CD4-positive, alpha-beta T cell treated with Interleukin-12 subunit alpha and Interleukin-12 subunit beta, for 1 hour (primary cell): ENCODE data around the gene ARHGAP23.

Experiments used
- DNase-seq: peaks from one replicate; pipeline ENCODE4 v3.0.0-alpha.2; 2020

Gene ARHGAP23, protein sequence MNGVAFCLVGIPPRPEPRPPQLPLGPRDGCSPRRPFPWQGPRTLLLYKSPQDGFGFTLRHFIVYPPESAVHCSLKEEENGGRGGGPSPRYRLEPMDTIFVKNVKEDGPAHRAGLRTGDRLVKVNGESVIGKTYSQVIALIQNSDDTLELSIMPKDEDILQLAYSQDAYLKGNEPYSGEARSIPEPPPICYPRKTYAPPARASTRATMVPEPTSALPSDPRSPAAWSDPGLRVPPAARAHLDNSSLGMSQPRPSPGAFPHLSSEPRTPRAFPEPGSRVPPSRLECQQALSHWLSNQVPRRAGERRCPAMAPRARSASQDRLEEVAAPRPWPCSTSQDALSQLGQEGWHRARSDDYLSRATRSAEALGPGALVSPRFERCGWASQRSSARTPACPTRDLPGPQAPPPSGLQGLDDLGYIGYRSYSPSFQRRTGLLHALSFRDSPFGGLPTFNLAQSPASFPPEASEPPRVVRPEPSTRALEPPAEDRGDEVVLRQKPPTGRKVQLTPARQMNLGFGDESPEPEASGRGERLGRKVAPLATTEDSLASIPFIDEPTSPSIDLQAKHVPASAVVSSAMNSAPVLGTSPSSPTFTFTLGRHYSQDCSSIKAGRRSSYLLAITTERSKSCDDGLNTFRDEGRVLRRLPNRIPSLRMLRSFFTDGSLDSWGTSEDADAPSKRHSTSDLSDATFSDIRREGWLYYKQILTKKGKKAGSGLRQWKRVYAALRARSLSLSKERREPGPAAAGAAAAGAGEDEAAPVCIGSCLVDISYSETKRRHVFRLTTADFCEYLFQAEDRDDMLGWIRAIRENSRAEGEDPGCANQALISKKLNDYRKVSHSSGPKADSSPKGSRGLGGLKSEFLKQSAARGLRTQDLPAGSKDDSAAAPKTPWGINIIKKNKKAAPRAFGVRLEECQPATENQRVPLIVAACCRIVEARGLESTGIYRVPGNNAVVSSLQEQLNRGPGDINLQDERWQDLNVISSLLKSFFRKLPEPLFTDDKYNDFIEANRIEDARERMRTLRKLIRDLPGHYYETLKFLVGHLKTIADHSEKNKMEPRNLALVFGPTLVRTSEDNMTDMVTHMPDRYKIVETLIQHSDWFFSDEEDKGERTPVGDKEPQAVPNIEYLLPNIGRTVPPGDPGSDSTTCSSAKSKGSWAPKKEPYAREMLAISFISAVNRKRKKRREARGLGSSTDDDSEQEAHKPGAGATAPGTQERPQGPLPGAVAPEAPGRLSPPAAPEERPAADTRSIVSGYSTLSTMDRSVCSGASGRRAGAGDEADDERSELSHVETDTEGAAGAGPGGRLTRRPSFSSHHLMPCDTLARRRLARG (N-terminal part only)

DNA sequence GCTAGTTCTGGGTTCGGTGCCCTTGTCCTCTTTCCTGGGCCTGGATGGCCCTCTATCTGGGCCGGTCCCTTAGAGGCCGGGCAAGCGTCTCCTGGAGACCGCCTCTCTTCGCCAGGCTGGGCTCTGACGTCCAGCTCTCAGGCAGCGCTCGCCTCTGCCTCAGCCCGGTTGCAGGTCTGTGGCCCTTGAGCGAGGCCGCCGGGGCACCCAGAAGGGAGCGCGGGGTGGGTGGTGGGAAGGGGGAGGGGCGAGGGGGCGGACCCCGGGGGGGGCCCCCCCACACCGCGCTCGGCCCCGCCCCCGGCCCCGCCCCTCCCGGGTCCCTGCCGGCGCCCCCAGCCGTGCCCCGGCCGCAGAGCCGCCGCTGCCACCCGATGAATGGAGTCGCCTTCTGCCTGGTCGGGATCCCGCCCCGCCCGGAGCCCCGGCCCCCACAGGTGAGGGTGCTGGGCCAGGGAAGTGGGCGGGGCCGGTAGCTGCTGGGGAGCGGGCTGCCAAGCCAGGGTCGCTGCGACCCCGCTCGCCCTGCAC lies at the start of gene ARHGAP23:
TSS of gene ARHGAP23 (plus strand) at position 353 of the 531 bp plus-strand sequence. CDS start at position 375, 22 bp downstream.
- peak; percentile 50 for DNase-seq

DNA sequence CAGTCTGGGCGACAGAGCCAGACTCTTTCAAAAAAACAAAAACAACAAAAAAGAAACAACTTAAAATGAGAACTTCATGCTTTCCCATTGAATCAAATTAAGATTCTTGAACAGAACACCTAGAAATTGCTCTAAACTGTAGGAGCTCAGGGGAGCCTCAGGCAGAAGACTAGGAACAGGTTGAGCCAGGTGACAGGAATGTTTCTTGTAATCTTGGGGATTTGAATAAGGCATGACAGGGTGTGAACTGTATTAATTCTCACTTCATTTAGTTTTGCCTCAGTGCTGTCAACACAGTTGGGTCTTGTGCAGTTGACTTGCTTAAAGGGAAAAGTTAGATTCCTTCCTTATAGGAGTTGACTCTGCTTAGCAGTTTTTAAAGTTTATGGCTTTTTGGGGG lies 48.8 kb upstream of the ARHGAP23 start:
- DNase-seq = no peak

DNA sequence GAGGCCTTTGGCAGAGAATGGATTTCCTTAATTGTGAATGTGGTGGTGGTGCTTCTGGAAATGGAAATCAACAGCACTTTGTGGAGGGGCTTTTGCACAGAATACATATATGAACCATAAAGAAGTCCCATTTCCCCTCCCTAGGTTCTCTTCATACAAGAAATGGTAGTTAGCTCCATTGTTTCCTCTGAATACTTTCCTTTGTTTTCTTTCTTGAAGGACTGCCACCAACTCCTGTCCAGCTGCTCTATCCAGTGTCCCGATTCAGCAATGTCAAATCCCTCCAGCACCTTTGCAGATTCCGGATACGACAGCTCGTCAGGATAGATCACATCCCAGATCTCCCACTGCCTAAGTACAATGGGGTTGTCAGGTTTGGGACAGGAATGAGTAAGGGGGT lies 33.2 kb upstream of the ARHGAP23 start:
- no peak for DNase-seq

DNA sequence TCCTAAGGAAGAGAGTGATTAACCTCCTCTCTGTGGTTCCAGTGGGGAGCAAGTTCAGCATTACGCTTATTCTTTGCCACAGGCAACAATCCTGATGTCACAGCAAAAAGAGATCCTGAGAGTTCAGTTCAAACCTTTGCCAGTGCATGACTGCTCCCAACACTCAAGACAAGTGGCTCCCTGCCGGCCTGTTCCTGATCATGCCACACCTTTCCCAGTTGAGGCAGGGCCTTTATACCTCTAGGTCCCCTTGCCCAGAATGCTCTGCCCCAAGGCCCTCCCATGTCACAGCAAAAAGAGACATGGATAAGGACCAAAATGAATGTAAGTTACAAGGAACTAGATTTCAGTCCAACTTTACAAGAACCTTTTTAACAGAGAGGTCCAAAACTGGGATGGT lies 31.0 kb upstream of the ARHGAP23 start:
- no peak for DNase-seq

DNA sequence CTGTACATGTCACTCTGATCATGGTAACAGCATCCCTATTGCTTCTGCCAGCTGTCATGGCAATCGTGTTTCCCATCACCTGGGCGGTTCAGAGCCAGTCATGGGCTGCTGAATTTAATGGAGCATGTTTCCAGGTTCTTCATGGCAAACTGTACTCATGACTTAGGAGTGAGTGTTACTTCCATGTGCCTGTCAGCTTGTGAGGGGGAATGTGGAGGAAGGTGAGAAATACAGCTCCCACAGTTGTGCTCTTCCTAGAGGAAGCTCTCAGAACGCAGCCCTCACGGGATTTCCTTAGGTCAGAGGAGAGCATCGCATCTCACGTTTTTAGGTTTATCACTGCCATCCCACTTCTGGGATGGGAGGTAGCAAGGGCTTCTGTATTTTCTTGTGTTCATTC lies 28.0 kb upstream of the ARHGAP23 start:
- no peak for DNase-seq

DNA sequence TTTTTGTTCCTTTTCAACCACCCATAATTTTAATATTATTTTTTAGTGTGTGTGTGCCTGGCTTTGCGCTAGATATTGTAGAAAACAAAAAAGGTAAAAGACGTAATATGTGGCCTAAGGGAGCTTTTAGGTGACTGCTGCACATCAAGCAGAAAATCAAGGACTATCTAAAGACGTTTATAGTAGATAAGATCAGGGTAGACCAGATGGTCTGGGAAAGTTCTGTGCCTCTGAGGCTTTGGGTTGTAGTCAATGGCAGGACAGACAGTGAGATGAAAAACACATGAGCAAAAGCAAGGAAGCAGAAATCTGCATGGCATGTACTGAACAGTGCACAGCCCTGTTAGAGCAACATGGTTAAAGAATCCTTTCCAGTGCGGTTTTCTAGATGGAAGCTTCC lies 26.8 kb upstream of the ARHGAP23 start:
- no peak for DNase-seq

DNA sequence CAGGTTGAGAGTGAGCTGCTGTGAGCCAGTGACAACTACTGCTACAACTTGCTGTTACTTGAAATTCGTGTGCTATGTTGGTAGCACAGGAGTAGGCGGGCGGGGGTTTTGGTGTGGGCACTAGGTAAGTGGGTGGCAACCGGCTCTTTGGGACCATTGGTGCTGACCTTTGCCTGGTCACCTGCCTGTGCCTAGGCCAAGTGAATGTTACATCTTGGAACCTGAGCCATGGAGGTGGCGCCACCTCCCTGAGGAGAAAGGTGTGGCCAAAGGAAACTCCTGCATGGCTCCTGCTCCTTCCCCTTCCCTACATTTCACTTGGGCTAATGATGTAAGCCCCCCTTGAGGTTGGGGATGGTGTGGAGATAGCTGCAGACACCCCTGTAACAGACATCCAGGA lies 25.4 kb upstream of the ARHGAP23 start:
- DNase-seq = no peak

DNA sequence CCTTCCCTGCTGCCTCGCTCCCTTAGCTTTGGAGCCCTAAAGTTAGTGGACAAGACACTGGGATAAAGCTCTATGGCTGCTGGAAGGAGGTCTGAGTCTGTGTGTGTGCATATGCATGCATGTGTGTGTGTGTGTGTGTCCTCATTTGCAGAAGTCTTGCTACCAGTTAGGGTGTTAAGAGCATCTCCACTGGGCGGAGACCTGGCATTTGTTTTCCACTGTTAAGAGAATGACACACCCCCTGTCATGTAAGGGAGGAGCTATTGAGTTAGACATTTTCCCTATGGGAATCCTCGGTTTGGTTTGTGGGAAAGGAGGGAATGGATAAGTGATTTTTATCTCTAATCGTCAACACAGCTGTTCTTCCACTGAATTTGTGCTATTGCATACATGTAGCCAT lies 24.8 kb upstream of the ARHGAP23 start:
- no peak for DNase-seq

DNA sequence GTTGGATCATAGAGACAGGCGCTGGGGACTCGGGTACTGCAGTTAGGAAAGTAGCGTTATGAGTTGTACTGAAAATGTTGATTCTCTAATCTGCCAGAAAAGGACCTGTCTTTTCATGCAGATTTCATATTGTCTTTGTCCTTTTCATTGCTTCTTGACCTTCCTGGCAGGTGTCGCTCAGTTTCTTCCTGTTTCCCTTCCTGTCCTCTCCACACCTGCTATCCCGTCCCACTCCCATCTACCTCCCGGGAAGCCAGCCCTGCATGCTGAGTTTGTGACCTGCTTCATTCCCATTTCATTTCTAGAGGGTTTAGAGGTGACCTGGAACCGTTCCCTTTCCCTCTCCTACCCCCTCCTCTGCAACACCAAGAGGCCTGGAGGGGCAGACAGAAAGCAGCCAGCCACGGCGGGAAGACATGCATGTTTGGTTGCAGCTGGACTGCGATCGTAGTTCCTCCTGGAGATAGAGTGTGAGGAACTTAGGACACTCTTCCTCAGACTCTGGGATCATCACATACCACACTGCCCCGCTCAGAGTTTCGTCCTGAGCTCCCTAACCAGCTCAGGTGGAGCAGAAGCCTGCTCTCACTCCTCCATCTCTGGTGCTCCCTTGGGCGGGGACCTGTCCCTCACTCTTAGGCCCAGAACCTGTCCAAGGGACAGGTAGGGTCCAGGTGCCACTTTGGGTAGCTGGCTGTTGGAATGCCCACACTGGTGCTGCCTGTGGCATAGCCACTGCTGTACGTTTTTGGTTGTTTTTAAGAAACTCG lies 23.9 kb upstream of the ARHGAP23 start:
- DNase-seq = no peak

DNA sequence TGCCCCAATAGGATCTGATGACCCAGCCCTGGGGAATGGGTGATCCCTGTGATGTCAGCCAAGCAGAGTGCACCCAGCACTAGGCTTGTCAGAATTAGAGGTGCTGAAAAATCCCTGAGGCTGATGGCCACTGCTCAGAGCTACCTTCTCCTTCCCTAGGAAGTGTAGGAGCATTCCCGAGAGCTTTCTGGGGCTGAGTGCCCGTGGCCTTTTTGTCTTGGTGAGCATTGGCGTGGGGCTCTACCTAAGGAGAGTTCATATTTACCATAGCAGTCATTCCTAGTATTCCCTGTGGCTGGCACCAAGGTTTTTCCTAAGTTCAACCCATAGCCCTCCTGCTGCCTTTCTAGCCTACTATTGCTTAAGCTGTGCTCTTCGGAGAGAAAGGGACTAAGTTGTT lies 22.6 kb upstream of the ARHGAP23 start:
- no peak for DNase-seq

DNA sequence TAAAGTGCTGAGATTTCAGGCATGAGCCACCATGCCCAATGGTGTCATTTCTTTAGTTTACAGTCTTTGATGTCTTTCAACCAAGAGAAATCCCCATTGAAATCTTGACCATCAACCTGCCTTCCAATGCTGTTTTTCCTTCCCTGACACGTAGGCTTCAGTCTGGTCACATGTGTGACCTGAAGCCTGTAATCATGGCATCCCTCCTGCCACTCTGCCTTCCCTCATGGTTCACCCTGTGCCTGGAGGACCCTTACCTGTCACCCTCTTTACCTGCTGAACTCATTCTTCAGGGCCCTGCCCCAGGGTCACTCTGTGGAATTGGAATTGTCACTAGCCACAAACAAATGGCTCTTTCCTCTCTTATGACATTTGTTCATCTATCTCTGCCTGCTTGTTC lies 18.1 kb upstream of the ARHGAP23 start:
- no peak for DNase-seq

DNA sequence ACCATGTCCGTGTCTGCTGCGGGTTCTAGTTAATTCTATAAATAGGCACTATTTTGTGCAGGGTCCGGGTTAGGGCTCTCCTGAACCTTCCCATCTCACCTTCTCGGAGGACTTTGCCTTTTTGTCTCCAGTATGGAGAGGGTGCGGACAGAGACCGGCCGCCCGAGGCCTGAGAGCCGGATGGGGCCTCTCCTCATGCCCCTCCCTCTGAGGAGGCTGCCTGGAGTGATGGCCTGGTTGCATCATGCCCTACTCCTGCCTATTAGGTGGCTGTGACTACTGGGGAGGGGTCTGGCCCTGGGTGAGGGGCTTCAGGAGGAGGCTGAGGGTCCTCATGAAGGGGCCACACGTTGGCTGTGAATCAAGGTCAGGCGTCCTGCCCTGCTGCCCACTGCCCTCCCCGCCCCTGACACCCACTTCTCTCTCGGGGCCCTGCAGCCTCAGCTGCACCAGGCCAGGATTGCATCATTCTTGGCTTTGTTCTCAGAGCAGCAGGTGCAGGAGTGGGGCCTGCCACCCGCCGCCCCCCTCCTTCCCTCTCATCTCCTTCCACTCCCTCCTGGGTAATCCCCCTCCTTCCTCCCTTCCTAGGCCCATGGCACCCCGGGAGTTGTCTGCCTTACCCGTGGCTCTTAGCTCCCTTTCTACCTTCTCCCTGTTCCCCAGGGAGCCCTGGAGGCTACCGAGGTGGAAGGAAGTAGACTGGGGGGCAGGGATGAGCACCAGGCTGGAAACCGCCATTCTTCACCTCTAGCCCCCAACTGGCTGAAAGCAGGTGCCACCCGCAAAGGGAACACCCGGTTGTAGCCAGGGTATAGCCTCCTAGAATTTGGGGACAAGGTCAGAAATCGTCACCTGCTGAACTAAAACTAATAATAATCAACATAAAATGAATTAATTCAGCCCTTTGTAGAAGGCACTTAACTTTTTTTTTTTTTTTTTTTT lies 12.7 kb upstream of the ARHGAP23 start:
- DNase-seq = no peak

DNA sequence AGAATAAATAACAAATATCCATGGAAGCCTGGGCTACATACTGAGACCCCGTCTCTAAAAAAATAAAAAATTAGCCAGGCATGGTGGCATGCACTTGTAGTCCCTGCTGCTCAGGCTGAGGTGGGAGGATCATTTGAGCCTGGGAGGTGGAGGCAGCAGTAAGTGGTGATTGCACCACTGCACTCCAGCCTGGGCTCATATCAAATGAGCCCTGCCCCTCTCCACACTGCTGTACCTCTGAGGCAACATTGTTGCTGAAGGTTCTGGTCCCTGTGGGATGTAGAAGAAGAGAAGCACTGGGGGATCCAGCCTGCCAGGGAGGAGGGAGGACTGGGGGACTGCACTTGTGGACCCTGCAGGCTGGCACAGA lies 11.4 kb upstream of the ARHGAP23 start:
- DNase-seq = no peak

DNA sequence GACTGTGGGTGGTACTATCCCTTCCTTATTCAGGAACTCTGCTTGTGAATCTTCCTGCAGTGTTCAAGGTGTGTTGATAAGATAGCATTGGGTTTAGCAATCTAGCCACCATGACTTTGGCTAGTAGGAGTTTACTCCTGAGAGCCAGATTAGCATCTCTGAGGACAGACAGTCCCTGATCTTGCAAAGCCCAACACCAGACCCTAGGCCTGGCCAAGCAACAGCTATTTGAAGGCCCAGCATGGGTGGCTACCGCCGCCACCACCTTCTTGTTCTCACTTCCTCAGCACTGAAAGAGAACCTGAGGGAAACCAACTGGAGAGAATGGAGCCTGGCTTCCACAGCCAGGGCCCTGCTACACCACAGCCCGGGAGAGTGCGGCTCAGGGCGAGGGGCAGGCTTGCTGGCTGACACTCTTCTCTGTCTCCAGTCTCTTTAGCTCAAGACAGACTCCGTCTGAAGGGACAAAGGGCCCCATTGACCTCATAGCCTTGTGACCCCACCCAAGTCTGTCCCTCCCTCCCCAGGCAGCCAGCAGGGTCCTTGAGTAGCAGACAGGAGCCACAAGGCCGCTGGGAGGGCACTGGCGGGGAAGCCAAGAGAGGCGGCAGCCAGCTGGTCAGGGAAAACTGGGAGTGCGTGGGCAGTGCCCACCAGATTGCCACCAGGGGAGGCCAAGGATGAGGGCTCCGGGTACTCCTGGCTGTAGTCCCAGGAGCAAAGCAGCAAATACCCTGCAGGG lies 10.9 kb upstream of the ARHGAP23 start:
- no peak for DNase-seq

DNA sequence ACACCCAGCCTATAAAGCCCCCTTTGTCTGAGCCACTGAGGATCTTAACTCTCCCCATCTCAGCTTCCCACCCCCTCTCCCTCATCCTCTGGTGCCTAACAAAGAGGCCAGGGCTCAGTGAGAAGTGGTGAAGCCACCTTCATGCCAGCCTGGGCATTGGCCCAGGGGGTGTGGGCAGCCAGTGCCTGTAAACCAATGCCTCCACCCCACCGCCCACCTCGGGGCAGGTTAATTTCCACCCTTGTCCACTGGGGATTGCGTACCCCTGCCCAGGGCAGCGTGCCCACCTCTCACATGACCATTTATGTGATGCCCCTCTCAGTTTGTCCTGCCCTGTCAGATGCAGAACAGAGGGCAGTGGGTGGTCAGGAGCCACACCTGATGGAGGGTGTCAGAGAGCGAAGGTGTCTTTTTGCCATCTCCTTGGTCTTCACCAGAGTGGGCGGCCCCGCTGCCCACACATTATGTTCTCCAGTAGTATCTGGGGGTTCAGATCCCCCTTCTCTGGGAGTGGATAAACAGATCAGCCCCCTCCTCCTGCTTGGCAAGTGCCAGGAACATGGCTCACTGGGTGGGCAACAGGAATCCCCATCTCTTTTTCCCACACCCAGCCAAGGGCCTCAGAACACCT lies 10.1 kb upstream of the ARHGAP23 start:
- DNase-seq = no peak

DNA sequence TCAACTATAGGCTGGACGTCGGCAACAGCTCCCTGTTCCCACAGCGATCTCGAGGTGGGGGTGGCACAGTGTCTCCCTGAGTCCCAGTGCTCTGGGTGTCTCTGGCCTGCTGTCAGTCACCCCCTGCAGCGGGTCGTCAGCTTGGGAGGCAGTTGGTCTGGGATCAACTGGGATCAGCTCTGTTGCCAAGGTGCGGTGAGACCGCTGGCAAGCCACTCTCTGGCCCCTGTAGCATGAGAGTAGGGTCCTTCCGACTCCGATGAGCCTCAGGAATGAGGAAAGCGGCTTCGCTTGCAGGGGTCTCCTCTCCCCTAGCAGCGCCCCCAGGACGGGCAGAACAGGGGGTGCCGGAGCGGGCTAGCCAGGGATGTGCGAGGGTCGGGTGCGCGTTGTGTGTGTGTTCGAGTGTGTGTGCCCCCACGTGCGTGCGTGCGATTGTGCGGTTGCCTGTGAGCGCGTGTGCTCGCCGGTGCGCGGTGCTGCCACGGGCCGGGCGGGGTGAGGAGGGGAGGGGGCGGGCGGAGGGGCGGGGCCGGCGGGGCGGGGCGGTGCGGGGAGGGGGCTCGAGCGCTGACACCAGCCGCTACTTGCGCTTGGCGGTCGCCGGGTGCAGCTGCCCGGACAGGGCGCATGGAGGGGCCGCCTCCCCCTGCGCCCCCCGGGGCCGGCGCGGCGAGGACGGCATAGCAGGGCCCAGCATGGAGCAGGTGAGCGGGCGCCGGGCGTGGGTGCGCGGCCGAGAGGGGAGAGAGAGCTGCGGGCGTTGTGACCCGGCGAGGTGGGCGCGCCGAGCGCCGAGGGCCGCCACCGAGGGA lies 9.4 kb upstream of the ARHGAP23 start:
- DNase-seq = no peak

DNA sequence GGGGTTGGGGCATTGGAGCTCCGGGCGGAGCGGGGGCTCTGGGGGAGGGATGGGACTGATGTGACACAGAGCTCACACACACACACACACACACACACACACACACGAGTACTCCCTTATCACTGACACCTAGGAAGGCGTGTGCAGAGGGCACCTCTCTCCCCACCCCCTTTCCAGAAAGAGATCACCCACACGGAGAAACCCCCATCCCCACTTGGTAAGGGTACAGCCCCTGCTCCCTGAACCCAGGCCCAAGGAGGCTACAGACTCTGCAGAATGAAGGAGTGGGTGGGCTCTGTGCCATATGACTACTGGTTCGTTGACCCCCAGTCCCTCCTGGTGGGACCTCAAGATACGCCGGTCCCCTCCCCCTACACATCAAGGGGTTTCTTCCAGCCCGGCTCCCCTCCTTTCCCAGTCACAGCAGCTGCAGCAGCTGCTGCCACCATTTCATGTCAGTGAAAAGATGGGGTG lies 8.7 kb upstream of the ARHGAP23 start:
- no peak for DNase-seq

DNA sequence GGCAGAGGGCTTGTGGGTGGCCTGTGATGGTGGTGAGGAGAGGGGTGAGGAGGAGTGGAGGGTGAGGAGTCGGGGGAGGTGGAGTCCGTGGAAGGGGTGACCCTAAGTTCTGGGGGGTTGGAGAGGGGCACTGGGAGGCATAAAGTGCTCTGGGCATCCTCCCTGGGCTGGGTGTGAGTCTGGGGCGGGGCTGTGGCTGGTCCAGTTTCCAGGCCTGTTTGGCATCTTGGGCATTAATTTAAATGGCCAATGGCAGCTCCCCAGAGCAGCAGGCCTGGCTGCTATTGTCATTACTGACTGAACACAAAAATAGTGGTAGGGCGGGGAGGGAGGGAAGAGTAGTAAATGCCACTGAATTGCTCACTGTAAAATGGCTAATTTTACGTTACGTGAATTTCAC lies 7.7 kb upstream of the ARHGAP23 start:
- DNase-seq = no peak
